PC-3 (cell line): ENCODE results near the gene FLYWCH1. TPM values are rescaled to one million over a fixed set of nuclear protein-coding genes. Genes with fewer than 3 reads are reported as not detected.

Experiments used
- ATAC-seq: fragments of 200-7000 bp; cut with Tn5 transposase; 2 replicates; pipeline ENCODE4 v1.9.1; 2020; ENCODE audit warnings: mild to moderate bottlenecking, moderate library complexity
- BruUV-seq: library from RNA; stranded (reverse); fragments of 400-500 nt; replicated peaks from 2 replicates; lab custom pipeline; 2021; lab: Mats Ljungman, UMichigan
- CTCF ChIA-PET: fragments of 300-600 bp; sonication (Branson Sonifier 250); formaldehyde crosslinking; loops from one replicate; lab custom pipeline; 2022; ENCODE audit warnings: antibody characterized with exemption; lab: Charles Lee
- POLR2A ChIA-PET: fragments of 300-600 bp; sonication (Branson Sonifier 250); formaldehyde crosslinking; loops from one replicate; lab custom pipeline; 2022; ENCODE audit warnings: antibody characterized with exemption; ENCODE audit not compliant: unreplicated experiment; lab: Charles Lee
- DNase-seq: peaks from one replicate; pipeline ENCODE4 v3.0.0-alpha.2; 2015
- H2AFZ ChIP-seq: fragments of 300-600 bp; sonication (generic); 2 replicates; pipeline ENCODE4 v1.6.0; 2016; ENCODE audit warnings: antibody characterized with exemption, low read length
- H3F3A ChIP-seq: fragments of 300-600 bp; sonication (generic); one replicate; pipeline ENCODE4 v1.6.0; 2017; ENCODE audit warnings: antibody characterized with exemption, low read length, control low read depth, mild to moderate bottlenecking; ENCODE audit not compliant: unreplicated experiment
- H3K27ac ChIP-seq: fragments of 300-600 bp; sonication (generic); 2 replicates; pipeline ENCODE4 v1.5.1; 2016; ENCODE audit warnings: mild to moderate bottlenecking, low read length
- H3K27me3 ChIP-seq: fragments of 300-600 bp; sonication (generic); 2 replicates; pipeline ENCODE4 v1.6.1; 2016; ENCODE audit warnings: low read length, mixed read lengths
- H3K36me3 ChIP-seq: fragments of 300-600 bp; sonication (generic); 2 replicates; pipeline ENCODE4 v1.6.1; 2016; ENCODE audit warnings: low read depth, mixed run types, low read length, mixed read lengths
- H3K4me1 ChIP-seq: fragments of 300-600 bp; sonication (generic); 2 replicates; pipeline ENCODE4 v1.5.1; 2016; ENCODE audit warnings: low read length; ENCODE audit not compliant: insufficient read depth
- H3K4me2 ChIP-seq: fragments of 300-600 bp; sonication (generic); 2 replicates; pipeline ENCODE4 v1.6.0; 2016; ENCODE audit warnings: low read length
- H3K4me3 ChIP-seq: fragments of 300-600 bp; sonication (generic); 2 replicates; pipeline ENCODE4 v1.5.1; 2016; ENCODE audit warnings: mild to moderate bottlenecking, low read length, mixed read lengths
- H3K79me2 ChIP-seq: fragments of 300-600 bp; sonication (generic); 2 replicates; pipeline ENCODE4 v1.6.1; 2017; ENCODE audit warnings: low read length, mixed read lengths
- H3K9ac ChIP-seq: fragments of 300-600 bp; sonication (generic); 2 replicates; pipeline ENCODE4 v1.6.0; 2016; ENCODE audit warnings: mild to moderate bottlenecking, low read length
- H3K9me2 ChIP-seq: fragments of 300-600 bp; sonication (generic); replicated peaks from 2 replicates; pipeline ENCODE4 v1.6.1; 2016; ENCODE audit warnings: mixed run types, low read length, mixed read lengths
- H3K9me3 ChIP-seq: fragments of 300-600 bp; sonication (generic); 2 replicates; pipeline ENCODE4 v1.6.1; 2016; ENCODE audit warnings: low read length, mixed read lengths
- H4K20me1 ChIP-seq: fragments of 300-600 bp; sonication (generic); 2 replicates; pipeline ENCODE4 v1.6.1; 2016; ENCODE audit warnings: low read length, mixed read lengths
- CTCF ChIP-seq: fragments of 300-600 bp; sonication (generic); conservative IDR thresholded peaks from 2 replicates; pipeline ENCODE4 v1.5.1; 2017; ENCODE audit warnings: antibody characterized with exemption, low read depth, mild to moderate bottlenecking, low read length
- EZH2 ChIP-seq: fragments of 300-600 bp; sonication (generic); IDR thresholded peaks from one replicate; pipeline ENCODE4 v1.6.1; 2017; ENCODE audit warnings: antibody characterized with exemption, mild to moderate bottlenecking, low read length; ENCODE audit not compliant: unreplicated experiment
- EZH2phosphoT487 ChIP-seq: fragments of 300-600 bp; sonication (generic); IDR thresholded peaks from 2 replicates; pipeline ENCODE4 v1.6.1; 2018; ENCODE audit warnings: mild to moderate bottlenecking, antibody characterized with exemption, low read length, borderline replicate concordance
- intact Hi-C: fragments of 100-400 bp; cut with micrococcal nuclease; formaldehyde crosslinking; loops from 2 replicates; pipeline ENCODE4 v1.9.0; 2023
- total RNA-seq: library from RNA; depleted of rRNA; stranded (reverse); fragments of >200 nt; gene quantifications from 2 replicates; pipeline ENCODE4 v1.2.3, GENCODE V29; 2014

Gene FLYWCH1
- total RNA-seq, 1 experiment from 2014 or later, result 41.4 TPM

GRCh38 chr16:2866431-2866830 is 45.3 kb upstream of the FLYWCH1 start:
- no TSS peak for BruUV-seq
- no peaks in the 10 kb centered on the region for H3K36me3 ChIP-seq
- TF ChIP-seq EZH2 (no peak), CTCF (no peak), EZH2phosphoT487 (no peak)
- no peaks in the 10 kb centered on the region for H3K9me3 ChIP-seq
- peaks cover 7% of the 10 kb centered on the region; the same call in 1 of the 2 replicates for H3K4me1 ChIP-seq
- no peaks in the 10 kb centered on the region for H3K79me2 ChIP-seq
- H3K27me3 ChIP-seq, result no peaks in the 10 kb centered on the region
- no peak overlapping the region for H3K4me3 ChIP-seq
- POLR2A ChIA-PET, result no interaction called here
- intact Hi-C loops, result no loop called here
- no peak overlapping the region for H3K9ac ChIP-seq
- H2AFZ ChIP-seq, result no peak overlapping the region
- ATAC-seq, result no peak
- DNase-seq, result no peak
- H3K4me2 ChIP-seq, result no peak overlapping the region
- H3K9me2 ChIP-seq, result no peaks in the 10 kb centered on the region
- H3K27ac ChIP-seq, result no peak overlapping the region
- H3F3A ChIP-seq, result peaks cover 5% of the 10 kb centered on the region
- CTCF ChIA-PET, result no interaction called here
- H4K20me1 ChIP-seq, result no peaks in the 10 kb centered on the region

GRCh38 chr16:2867661-2867986 is 44.1 kb upstream of the FLYWCH1 start:
- Histone ChIP-seq H3K9me3 (no peaks in the 10 kb centered on the region), H3K79me2 (no peaks in the 10 kb centered on the region), H3K9me2 (no peaks in the 10 kb centered on the region), H2AFZ (peak overlapping the region; percentile 78), H3K4me3 (peak overlapping the region; percentile 71), H3K4me1 (peaks cover 7% of the 10 kb centered on the region; the same call in 1 of the 2 replicates), H3F3A (peaks cover 5% of the 10 kb centered on the region), H3K4me2 (peak overlapping the region; percentile 80), H3K27ac (peak overlapping the region; percentile 98), H3K36me3 (no peaks in the 10 kb centered on the region), H3K9ac (peak overlapping the region; percentile 94), H3K27me3 (no peaks in the 10 kb centered on the region), H4K20me1 (no peaks in the 10 kb centered on the region)
- BruUV-seq, result no TSS peak
- no peak for TF ChIP-seq EZH2
- TF ChIP-seq EZH2phosphoT487, result no peak
- no peak for TF ChIP-seq CTCF
- intact Hi-C loops, result no loop called here
- no peak for ATAC-seq
- ChIA-PET POLR2A (no interaction called here), CTCF (interaction anchor here (0.6 to 1.8 kb wide), 5 partner anchors 13 to 91 kb away, joined by 3 to 22 read pairs (median 5); no protein-coding TSS in a partner anchor)
- DNase-seq, result no peak

DNA sequence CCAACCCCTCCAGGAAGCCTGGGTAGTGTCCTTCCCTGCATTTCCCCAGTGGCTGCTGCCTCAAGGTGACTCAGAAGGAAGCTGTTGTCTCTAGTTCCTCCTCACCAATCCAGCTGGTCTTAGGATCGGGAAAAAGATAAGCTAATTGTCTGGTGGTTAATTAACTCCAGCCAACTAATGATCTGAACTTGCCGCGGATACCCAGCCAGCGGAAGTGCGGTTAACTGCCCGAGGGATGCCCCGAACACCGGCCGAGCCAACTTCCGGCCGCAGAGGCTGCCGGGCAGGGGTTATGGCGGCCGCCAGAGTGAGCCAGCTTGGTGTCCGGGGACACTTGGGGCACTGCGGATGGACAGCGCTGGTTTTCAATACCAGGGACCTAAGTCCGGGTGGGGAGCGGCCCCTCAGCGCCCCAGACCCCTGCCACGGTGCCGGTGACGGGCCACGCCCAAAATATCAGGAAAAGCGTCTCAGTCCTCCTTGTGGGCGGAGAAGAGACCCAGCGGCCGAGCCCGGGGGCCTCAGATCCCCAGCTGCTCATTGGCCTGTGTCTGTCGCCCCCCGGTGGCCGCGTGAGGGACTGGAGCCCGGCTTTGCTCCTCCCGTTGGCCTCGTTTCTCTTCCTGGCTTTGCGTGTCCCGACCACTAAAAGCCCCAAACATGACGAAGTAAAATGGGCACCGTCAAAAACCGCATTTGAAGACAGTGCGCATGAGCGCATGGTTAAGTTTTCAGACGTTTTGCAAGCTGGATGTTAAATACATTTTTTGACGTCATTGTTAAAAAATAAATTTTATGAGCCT is 43.5 kb upstream of the FLYWCH1 start:
- Histone ChIP-seq H3K36me3 (no peaks in the 10 kb centered on the region), H3K4me3 (peak overlapping the region; percentile 71), H3K4me1 (peaks cover 7% of the 10 kb centered on the region; the same call in 1 of the 2 replicates), H3F3A (peaks cover 5% of the 10 kb centered on the region), H2AFZ (peak overlapping the region; percentile 78), H3K79me2 (no peaks in the 10 kb centered on the region), H3K9me3 (no peaks in the 10 kb centered on the region), H3K9ac (peak overlapping the region; percentile 94), H3K9me2 (no peaks in the 10 kb centered on the region), H3K4me2 (peak overlapping the region; percentile 80), H3K27me3 (no peaks in the 10 kb centered on the region), H4K20me1 (no peaks in the 10 kb centered on the region), H3K27ac (peak overlapping the region; percentile 98)
- BruUV-seq, result TSS peak; percentile 99
- peak; percentile 86 for TF ChIP-seq CTCF
- TF ChIP-seq EZH2, result no peak
- no peak for TF ChIP-seq EZH2phosphoT487
- ChIA-PET POLR2A (interaction anchor here (0.7 kb wide), 1 partner anchor 143 kb away, joined by 3 read pairs; no protein-coding TSS in a partner anchor), CTCF (interaction anchor here (0.6 to 1.8 kb wide), 6 partner anchors 10 to 92 kb away, joined by 3 to 22 read pairs (median 4); partner anchors contain the start of gene PRSS22)
- peak; percentile 88 for DNase-seq
- intact Hi-C loops, result loop anchor here (1.0 kb wide), 2 partner anchors 14 to 29 kb away; no protein-coding TSS in a partner anchor
- ATAC-seq, result peak; percentile 95
